ENCODE data around the gene IFI27L2.

IFI27L2 gene

DNA sequence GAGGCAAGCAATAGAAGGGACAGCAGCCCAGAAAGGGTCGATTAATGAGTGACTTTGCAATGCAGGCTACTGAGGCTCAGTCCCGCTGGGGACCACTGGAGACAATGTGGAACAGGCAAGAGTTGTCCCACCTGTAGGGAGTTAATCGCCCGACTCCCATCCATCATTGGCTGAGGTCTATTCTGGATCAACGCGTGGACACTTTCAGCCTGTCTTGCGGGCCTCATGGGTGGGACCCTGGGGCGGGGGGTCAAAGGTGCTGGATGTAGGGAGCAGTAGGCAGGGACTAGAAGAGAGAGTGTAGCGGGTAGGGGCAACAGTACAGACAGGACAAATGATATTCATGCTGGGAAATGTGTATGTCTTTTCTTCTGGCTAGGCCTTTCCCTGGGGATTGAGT is 6.1 kb downstream of the IFI27L2 start:
- DNase-seq (ENCODE audit: low spot score), result no peak

DNA sequence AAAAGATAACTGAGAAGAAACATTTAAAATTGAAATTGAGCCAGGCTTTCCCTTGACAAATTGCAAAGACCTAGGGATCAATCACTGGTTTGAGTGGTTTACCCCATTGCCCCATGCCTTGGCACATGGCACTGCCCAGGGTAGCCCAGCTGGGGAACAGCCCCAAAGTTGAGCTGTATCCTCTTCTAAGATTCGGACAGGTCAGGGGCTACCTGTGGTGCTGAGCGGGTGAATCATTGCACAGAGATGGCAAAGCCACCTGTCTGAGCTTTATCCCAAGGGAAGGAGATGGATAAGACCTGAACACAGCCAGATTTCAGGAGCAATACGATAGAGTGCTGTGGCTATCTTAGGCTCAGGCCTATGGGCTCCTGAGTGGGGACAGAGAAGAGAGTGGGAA is 7.0 kb downstream of the IFI27L2 start:
- DNase-seq (ENCODE audit: low spot score), result no peak

DNA sequence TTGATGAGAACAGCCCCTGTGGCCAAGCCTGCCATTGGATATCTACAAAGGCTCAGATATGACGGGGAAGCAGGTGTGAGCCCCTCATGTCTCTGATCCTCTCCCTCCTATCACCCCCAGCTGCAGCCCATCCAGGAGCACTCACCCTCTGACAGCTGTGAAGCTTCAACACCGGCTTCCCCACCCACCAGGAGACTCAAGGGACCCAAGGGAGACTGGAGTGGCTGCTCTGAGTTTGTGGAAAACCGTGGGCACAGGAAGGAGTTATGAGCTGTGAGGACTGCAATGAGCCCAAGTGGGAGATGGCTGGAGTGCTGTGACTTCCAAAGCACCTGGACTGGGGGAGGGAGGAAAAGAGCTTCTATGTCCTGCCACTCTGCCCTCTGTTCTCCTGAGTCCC is 7.9 kb downstream of the IFI27L2 start:
- no peak for DNase-seq (ENCODE audit: low spot score)

DNA sequence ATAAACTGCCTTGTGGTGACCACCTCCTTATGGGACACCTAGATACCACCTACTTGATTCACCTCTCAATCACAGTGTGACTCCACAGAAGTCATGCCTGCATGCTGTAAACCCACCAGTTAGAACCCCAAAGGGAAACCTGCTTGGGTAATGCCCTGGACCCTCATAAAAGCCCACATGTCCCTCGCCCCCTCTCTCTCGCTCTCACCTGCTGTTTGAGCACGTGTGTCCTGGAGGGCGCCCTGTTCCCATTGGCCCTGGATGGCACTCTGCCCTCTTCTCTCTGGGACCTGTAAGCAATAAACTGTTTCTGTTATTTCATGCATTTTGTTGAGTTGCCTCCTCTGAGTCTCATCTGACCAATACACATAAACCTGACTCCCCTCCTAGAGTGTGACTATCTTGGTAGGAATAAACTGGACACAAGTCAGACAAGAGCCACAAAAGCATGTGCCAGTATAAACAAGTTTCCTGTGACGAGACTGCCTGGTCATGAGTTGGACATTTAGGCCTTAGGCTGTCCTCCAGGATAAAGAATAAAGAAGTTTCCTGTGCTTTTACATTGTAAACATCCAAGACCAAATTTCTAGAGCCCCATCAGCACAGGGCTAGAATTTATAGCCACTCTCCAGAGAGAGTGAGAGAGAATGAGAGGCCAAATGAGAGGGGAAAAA is 8.6 kb downstream of the IFI27L2 start:
- no peak for DNase-seq (ENCODE audit: low spot score)

- DNase-seq (ENCODE audit: low spot score), result no peak
Observed at GRCh38 chr14:94119071-94119470, 10.3 kb downstream of the IFI27L2 start.

- no peak for DNase-seq (ENCODE audit: low spot score)
Observed at GRCh38 chr14:94117856-94118255, 11.5 kb downstream of the IFI27L2 start.

GRCh38 chr14:94116701-94117100 is 12.7 kb downstream of the IFI27L2 start:
- DNase-seq (ENCODE audit: low spot score), result no peak

GRCh38 chr14:94115631-94116030 is 13.8 kb downstream of the IFI27L2 start:
- no peak for DNase-seq (ENCODE audit: low spot score)

DNA sequence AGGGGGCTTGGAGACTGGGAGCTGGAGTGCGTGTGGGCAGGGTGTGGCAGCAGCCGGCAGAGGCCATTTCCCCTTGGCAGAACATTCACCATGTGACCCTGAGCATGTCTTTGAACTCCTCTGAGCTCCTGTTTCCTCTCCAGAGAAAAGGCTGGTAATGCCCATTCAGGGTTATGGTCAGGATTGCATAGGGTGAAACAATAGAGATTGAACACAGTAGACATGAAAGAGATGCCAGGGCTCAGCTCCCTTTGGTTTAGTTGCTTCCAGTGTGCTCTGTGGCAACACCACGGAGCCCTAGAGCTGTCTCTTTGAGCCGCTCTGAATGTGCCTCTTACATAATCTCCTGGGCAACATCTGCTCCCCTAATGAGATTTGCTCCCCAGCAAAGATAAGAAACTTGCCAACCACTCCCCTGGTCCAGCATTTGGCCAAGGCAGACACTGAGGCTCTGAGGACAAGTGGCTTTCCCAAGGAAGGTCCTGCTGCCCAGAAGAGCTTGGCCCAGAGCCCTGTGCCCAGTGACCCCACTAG is 14.3 kb downstream of the IFI27L2 start:
- no peak for DNase-seq (ENCODE audit: low spot score)

GRCh38 chr14:94114589-94115057 is 14.8 kb downstream of the IFI27L2 start:
- no peak for DNase-seq (ENCODE audit: low spot score)

- DNase-seq (ENCODE audit: low spot score), result no peak
Observed at GRCh38 chr14:94113908-94114588, 15.4 kb downstream of the IFI27L2 start.

DNA sequence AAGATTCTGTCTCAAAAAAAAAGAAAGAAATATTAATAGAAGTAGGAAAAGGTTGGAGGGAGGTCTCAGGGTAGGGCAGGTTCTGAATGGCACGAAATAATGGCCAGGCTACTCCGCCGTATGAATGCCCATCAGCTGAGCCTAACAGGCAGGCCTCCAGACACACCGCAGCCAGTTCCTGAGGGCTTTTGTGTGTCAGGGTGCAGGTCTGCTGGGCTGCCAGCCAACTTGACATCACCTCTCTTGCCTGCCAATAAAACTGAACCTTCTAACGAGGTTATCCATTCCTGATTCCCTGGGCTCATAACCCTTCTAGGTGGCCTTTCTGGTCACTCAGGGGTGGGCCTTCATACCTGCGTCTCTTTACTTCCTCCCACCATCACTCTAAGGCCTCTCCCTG is 15.9 kb downstream of the IFI27L2 start:
- DNase-seq (ENCODE audit: low spot score), result no peak

- DNase-seq (ENCODE audit: low spot score), result no peak
Observed at GRCh38 chr14:94113073-94113472, 16.3 kb downstream of the IFI27L2 start.

- no peak for DNase-seq (ENCODE audit: low spot score)
Observed at GRCh38 chr14:94112513-94113063, 16.8 kb downstream of the IFI27L2 start.

- no peak for DNase-seq (ENCODE audit: low spot score)
Observed at GRCh38 chr14:94111276-94112095, 17.9 kb downstream of the IFI27L2 start.

- DNase-seq (ENCODE audit: low spot score), result no peak
Observed at GRCh38 chr14:94110552-94111181, 18.7 kb downstream of the IFI27L2 start, which contains the start of gene IFI27. Gene IFI27, plus strand, starts transcription at chr14:94110736.

GRCh38 chr14:94109915-94110250 is 19.5 kb downstream of the IFI27L2 start:
- no peak for DNase-seq (ENCODE audit: low spot score)

DNA sequence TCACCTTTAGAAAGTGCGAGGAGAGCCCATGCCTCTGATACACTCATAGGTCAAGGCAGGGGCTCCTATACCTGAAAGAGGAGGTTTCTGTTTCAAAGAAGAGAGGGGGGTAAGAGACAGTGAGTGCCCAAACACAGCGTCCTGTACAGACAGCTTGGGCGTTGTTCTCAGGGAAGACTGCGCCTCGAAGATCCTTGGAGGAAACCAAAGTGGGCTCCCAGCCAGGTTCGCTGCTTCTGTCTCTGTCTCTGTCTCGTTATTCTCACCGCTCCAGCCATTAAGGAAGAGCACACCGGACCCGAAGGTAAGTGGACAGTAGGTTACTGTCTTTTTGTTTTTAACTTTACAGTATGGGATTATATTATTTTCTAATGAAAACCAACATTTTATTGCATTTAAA is 24.7 kb downstream of the IFI27L2 start:
- DNase-seq (ENCODE audit: low spot score), result no peak

DNA sequence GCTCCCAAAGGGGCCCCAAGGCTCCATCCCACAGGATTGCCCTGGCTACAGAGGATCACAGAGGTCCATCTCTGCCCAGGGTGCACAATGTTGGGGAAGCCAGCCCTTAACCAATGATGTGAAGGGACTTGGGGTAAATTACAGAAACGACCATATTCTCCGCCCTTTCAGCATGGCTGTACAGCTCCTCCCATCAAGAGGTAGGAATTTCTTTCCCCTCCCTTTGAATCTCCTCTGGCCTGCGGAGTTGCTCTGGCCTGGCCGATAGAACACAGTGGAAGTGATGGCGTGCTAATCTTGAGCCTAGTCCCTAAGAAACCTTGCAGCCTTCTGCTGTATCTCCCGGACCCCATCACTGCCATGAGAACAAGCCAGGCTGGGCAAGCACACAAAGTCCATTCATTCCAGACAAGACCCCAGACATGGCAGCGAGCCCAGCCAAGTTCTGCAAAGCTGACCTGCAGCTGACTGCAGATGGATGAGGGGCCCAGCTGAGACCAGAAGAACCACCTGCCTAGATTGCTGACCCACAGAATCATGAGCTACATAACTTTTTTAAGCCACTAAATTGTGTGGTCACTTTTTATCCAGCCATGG is 25.8 kb downstream of the IFI27L2 start:
- DNase-seq (ENCODE audit: low spot score), result no peak

DNA sequence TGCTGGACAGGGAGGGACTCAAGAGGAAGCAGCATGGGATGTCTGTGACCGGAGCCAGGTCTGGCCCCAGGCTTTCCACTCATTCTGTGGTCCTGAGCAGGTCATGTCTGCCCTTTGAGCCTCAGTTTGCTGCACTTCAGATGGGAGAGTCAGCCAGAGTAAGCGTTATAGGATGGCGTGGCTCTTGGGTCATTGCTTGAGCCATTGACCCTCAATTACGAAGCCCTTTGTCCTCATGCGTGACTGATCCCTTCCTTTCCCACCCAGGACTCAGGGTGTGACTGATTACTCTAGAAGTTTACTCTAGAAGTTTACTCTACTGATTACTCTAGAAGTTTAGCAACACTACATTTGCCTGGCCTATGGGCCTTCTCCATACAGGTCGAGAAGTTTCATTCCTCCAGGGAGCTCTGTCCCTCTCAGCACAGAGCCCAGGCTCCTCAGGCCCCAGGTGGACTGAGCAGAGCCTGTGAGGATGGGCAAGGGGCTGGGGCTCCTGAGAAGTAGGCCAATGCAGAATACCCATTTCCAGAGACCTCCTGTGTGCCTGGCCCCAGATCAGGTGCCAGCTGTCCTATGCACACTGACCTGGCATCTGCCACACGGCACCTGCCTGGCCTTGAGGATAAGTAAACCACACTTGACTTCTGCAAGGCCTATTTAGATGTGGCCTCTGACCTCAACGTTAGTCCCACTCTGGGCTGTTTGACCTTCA is 26.5 kb downstream of the IFI27L2 start:
- DNase-seq (ENCODE audit: low spot score), result no peak

- DNase-seq (ENCODE audit: low spot score), result no peak
Observed at GRCh38 chr14:94101748-94102147, 27.7 kb downstream of the IFI27L2 start.

Data from kidney capillary endothelial cell (primary cell).